Kidney glomerular epithelial cell (primary cell): ENCODE measurements around the gene GRIP2.

Experiments
- DNase-seq: peaks from one replicate; lab custom pipeline; 2025; lab: John Stamatoyannopoulos, UW

GRIP2 gene

DNA sequence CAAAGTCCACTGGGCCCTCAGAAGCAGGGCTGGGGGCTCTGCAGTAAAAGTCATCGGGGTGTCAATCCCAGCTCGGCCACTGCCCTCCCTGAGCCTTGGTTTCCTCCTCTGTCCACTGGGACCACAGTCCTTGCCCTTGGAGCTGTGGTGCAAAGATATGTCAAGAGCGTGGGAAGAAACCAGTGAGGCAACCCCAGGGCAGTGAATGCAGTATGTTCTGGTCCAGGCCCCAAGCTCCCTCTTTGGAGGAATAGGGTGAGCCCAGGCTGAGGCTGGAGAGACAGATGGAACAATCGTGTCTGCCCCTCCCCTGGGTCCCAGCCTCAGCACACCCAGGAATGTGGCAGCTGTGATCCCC lies 779 bp downstream of the GRIP2 start:
- DNase-seq = no peak

DNA sequence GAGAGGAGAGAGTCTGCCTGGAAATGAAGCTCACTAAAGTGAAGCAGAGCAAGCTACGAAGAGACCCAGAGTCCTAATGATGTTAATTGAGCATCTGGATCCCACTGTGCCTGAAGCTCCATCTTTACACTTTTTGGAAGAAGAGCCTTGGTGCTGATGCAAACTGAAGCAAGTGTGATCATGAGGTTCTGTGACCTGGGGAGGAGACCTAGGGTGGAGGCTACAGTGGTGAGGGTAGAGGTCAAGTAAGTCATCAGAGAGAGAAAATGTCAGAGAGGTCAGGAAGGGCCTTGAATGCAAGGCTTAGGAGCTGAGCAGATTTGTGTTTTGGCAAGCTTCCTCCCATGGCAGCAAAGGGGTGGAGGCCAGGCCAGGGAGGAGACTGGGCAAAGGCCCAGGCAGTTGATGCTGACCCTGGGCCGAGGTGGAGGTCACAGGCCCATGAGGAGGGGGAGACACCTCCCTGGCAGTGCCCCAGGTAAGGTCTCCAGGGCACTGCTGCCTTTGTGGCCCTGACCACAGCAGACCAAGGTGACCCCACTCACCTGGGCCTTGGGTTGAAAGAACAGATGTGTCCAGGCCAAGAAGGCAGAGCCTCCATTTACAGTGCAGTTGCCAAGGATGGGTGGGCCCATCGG lies 1.6 kb downstream of the GRIP2 start:
- DNase-seq = no peak

DNA sequence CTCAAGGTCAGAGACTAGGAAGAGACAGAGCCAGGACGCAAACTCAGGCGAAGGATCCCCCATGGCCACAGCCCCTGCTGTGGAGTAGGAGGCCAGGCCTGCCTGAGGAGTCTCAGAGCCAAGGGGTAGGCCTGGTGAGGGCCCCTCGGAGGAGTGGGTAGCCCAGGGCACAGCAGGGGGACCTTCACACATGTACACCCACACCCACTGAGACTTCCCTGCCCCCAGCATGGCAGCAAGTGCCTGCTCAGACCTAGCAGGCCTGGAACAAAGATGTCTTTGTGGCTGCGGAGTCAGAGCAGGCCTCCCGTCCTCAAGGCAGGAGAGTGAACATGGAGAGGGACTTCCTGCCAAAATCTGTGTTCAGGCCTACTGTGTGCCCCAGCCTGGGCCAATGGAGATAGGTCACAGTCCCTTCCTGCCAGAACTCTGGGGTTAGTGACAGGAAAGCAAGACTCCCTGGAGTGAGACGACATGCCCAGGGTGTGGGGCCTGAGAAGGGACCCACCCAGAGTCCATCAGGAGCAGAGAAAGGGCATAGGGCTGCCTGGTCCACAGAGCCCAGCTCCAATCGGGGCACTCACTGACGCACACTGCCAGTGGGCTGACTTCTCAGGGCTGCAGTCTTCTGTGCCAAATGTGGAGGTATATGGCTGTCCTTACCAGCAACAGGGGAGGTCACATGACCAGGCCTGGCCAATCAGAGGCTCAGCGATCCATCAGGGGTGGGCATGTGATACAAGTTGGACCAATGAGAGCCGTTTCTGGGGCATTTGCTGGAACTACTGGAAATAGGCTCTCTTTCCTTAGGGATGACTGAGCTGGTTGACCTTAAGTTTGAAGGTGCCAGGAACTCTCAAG lies 2.3 kb downstream of the GRIP2 start:
- DNase-seq = no peak

DNA sequence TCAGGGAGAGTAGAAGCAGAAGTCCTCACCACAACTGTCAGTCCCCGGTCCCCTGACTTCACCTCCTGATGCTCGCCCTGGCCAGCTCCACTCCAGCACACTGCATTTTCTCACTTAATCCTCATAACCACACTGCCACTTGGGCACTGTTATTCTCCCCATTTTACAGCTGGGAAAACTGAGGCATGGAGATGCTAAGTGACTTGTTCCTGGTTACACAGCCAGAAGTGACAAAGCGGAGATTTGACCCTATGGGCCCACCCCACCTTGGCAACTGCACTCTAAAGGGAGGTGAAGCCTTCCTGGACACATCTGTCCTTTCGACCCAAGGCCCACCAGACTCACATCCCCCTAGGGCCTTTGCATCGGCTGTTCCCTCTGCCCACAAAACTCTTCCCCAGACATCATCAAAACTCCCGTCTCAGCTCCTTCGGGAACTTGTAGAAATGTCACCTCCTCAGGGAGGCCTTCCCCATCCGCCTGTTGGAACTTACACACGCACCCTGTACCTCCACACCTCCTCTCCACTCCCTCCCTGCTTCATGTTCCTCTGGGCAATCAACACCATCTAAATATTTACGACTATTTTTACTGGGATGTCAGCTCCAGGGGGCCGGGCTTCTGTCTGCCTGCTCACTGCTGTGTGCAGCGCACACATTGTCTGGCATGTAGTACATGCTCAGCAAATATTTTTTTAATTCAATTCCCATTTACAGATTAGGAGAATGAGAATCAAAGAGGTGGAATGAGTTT lies 3.1 kb downstream of the GRIP2 start:
- no peak for DNase-seq

DNA sequence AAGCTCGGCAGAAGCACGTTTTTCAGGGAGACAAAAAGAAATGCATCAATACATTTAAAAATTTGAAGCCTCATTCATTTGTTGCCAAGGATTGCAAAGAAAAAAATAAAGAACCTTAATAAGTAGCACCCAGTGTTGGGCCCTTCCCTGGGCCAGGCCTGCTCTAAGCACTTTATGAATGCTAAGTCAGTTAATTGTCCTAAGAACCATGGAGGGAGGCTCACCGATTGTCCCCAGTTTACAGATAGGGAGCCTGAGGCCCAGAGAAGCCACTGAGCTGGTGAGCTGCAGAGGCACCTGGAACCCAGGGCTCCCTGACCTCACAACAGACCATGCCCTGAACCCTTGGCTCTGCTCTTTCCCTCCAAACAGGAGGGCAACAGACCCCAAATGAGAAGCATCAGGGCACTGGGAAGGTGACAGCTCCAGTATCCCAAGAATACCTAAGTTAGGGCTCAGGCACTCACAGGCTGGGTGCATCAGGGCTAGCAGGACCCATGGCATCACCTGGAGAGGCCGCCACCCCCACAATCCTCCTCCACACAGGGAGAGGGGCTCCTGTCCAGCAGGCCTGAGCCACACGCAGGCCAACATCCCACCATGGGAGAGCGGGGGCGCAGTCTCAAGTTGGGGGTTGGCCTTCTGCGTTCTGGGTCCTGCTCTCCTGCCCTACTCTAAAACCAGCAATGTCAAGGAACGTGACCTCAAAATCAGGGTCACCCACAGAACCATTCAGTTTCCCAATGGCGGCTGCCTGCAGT lies 3.9 kb downstream of the GRIP2 start:
- no peak for DNase-seq

DNA sequence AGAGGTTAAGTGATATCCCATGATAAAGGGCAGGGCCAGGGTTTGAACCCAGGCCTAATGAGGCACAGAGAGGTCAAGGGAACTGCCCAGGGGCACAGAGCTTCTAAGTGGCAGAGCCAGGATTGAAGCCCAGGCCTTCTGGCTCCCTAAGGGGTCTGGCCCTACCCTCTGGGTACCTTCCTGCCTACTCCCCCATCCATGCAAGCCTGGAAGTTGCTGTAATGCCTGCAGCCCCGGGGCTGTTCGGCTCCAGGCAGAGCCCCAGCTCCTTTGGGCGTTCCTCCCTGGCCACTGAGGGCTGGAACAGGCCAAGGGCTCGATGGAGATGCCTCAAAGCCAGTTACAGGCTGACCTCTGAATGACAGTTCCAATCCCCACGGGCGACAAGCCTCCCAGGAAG lies 4.5 kb downstream of the GRIP2 start:
- no peak for DNase-seq

DNA sequence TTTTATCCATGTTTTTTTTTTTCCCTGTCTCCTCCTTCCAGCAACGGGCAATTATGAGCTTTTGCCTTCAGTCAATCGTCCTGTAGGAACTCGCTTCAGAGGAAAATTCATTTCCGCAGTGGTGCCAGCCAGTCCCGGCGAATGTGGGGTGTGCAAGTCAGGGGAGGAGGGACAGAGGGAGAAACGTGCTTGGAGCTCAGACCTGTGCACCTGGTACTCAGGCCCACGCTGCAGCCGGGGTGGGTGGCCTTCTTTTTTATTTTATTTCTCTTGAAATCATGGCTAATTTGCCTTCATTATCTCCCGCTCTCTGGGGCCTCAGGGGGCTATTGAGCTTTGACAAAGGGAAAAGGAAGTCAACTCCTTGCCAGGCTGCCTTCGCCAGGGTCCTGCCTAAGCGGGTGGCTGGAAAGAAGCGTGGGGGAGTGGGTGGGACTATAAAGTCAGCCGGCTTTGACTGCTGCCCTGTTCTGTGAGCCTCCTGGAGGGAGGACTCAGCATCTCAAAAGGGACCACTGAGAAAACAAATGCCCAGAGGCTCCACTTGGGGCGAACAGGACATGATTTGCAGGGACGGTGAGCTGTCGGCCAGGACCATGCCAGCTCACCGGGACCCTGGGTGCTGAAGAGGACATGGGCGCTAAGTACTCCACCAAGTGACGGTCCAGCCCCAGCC lies 5.5 kb downstream of the GRIP2 start:
- DNase-seq = no peak

DNA sequence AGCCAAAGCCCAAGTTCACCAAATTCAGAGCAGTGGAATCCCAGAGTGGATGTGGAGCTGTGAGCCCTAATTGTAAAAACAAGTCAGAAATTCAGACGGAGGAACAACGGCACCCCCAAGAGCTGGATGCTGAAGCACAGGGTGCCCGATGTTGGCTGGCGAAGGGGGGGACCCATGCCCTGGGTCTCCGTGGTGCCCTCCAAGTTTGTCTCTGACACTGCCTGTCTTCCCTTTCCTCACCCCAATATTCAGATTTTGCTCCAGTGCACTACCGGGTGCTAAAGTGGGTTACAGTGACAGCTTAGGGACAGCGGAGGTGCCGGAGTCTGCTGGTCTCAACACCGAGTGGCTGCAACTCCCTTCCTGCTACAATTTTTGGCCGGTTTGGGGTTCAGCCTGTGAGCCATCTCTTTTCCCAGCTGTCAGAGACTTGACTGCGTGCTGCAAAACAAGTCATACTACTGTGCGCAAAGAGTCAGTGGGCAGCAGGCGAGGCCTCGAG lies 6.6 kb downstream of the GRIP2 start:
- no peak for DNase-seq

DNA sequence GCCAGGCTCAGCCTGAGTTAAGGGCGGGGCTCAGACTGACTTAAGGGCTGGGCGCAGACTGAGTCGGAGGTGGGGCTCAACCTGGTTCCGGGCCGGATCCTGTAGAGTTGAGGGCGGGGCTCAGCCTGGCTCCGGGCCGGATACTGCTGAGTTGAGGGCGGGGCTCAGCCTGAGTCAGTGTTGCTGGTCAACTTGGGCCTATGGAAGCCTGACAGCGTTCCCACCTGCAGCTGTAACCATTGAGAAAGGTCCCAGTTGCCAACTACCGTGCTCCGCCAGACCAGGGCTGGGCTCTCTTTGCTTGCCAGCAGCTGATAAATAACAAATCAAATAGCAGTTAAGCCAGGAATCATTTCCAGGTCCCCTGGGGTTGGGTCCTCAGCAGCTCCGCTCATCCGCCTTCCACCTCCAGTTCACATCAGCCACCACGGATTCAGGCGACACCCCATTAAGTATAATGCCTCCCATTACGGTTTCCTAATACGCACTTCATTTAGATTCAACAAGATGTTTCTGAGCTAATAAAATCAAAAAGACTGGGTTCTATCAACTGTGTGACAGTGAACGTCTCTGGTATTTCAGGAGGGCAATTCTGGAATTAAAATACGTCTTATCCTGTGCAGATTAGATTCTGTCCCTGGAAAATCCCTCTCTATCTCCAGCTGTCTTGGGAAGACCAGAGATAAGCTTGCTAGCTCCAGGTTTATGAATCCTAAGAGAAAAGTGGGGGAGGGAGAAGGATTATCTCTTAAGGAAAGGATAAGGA lies 7.3 kb downstream of the GRIP2 start:
- no peak for DNase-seq

DNA sequence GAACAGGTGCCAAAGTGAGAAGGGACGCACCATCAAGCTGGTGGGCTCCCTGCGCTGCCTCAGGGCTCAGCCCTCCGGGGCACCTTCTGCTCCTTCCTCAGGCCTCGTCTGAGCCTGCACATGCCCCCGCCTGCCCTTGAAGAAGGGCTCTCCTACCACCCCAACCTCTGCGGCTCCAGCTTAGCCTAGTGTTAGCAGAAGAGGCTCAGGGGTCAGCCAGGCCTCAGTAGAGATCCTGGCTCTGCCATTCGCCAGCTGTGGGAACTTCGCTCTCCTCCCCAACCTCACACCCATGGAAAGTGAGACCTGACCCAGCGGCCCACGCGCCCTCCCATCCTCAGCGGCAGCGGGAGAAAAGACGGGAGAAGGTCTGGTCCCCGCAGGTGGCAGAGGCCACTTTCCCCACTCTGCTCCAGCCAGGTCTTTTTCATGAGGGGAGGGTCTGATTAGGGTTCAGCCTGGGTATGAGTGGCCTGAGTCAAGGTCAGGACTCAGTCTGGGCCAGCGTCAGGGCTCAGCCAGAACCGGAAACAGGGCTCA lies 8.2 kb downstream of the GRIP2 start:
- DNase-seq = no peak

DNA sequence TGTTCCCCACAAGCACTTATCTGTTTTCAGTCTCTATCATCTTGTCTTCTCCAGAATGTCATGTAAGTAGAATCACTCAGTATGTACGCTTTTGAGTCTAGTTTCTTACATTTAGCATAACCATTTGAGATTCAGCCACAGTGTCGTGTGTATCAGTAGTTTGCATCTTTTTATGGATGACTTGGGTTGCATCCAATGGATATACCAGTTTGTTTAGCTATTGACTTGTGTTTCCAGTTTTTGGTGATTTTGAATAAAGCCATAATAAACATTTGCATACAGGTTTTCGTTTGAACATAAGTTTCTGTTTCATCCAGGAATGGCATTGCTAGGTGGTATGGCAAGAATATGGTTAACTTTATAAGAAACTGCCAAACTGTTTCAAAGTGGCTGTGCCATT lies 12.1 kb downstream of the GRIP2 start:
- DNase-seq = no peak

DNA sequence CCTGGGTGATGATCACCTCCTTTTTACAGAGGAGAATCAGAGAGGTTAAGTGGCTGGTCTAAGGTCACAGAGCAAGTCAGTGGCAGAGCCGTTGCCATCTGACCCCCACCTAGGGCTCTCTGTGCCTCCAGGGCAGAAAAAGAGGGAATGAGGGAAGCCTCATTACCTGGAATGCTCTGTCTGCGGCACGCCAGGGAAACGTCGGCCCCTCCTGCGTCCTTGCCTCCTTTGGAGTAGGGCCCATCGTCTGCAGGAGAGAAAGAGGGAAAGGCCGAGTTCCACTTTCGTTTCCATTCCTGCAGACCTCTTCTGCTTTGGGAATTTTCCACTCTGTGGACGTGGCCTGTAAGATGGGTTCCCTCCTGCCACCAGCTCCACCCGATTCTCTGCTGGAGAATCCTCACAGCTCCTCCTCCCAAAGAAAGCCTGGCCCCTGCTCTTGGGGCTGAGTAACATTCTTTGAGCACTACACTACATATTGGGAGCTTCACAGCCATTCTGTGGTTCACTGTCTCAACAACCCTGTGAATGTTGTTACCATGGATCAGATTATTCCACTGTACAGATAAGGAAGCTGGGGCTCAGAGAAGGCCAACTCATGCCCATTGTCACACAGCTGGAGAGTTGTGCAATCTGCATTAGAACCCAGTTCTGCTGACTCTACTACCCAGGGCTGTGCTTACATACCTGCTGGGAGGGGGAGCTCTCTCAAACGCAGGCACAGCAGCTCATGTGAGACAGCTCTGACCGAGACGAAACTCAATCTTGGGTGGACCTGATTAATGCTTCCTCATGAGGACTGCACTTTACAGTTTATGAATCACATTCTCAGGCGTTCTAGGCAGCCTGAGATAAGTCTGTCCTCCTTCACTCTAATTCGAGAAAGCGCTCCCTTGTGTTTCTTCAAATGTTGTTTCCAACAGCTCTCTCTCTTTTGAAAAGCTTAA lies 14.2 kb downstream of the GRIP2 start:
- no peak for DNase-seq

DNA sequence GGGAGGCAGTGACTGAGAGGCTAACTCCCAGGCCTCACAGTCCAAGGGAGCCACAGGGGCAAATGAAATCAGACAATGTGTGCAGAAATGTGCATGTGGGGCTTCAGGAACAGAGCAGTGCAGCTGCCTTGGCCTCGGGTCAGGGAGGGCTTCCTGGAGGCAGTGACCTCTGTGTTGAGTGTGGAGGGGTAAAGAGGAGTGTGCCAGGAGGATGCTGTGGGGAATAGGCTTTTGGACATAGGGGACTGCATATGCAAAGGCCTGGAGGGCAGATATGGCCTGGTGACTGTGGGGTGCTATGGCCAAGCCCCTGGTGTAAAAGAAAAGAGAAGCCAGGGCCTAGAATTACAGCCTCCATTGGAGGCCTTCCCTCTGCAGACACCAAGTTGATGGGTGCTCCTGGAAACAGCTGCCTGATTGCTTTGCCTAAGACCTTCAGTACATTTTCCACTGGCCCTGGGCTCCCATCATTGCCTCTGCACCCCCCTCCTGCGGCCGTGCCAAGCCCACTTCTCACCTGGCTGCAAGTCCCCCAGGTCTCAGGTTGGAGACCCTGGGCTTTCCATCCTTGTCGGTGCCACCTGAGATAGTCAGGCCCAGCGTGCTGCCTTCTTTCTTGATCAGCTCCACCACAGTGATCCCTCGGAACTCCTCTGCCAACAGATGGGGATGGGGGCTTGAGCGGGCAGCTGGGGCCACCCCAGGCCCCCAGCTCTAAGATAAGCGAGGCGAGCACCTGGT lies 15.1 kb downstream of the GRIP2 start:
- no peak for DNase-seq

DNA sequence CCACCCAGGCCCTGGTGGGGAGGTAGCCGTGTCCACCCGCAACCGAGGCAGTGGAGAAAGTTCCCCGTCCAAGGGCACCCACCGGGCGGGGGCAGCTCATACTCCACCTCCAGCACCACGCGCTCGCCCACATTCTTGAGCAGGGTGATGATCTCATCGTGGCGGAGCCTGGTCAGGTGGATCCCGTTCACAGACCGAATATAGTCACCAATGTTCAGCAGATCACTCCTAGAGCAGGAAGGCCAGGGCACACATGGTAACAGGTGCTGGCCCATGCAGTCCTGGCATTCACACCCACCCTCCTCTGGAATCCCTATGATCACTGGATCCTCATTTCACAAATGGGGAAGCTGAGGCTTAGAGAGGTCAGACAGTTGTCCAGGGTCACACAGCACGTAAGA lies 15.8 kb downstream of the GRIP2 start:
- DNase-seq = no peak

DNA sequence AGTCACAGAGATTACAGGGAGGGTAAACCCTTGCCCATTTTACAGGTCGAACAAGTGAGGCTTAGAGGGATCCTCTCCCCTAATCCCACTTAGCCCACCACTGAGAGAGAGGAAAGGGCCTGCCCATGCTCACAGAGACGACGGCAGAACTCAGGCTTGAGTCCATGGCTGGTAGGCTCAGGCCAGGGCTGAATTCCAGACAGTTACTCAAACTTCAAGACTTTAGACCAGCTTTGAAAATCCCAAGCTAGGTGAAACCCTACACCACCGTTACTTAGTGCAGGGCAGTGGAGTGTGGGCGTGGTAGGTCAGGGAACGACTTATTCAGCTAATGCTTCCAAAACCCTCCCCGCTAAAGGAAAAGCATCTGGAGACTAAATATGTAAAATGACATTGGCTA lies 16.4 kb downstream of the GRIP2 start:
- DNase-seq = no peak

DNA sequence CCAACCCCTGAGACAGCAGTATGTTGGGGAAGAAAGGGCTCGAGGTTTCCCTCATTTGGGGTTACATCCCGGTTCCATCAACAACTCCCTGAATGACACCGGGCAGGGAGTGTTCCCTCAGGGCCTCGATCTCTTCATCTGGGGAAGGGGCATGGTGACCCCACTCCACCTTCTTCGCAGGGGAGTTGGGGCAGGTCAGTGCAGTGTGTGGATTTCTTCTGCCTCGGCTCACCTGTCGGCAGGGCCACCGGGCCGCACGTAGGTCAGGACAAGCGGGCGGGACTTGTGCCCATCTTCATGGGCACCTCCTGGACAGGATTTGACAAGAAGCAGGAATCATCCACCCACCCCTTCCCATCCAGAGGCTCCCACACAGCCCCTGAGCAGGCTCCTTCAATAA lies 17.4 kb downstream of the GRIP2 start:
- no peak for DNase-seq

DNA sequence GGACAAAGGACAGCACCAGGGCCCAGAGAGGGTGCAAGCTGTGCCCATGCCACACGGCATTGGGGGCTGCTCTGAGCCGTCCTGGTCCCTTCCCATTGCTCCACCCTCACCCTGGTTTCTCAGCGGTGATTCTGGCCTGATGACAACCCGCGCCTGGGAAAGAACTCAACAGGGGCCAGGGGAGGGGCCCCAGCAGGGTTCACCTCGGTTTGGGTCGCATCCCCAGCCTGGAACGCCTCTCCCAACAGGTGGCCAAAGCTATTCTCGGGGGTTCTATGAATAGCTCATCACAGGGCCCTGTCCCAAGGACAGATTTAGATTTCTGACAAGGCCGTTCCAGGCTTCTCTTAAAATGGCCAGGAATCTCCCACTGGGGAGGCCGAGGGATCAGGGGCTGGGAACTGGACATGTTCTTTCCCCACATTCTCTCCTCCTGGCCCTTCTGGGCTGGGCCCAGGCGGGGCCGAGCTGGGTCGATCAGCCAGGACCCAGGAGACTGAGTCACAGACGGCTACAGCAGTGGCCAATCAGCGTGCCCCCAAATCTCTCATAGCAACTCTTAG lies 17.9 kb downstream of the GRIP2 start:
- no peak for DNase-seq

DNA sequence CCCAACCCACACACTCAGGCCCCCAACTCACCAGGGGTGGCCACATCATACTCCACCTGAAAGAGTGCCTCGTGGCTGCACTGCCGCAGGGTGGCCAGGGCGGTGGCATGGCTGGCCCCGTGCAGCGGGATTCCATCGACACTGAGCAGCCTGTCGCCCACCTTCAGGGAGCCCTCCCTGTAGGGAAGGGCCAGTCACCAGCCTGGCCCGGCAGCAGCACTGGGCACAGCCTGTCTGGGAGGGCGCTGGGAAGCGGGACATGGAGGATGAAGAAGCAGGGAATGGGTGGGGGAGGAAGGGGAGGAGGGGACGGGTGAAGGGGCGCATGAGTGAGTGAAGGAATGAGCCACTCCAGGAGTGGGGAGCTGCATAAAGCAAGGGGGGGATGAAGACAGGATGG lies 18.5 kb downstream of the GRIP2 start:
- no peak for DNase-seq
